Thoracic aorta (tissue), 2 donors: ENCODE results near the gene DPH1. TPM values are rescaled to one million over a fixed set of nuclear protein-coding genes. Genes with fewer than 3 reads are reported as not detected.

ENCODE experiments used
- ATAC-seq: fragments of 150-250 bp; one replicate; pipeline ENCODE4 v1.8.0; 2017; ENCODE audit warnings: low read depth; ENCODE audit not compliant: insufficient number of reproducible peaks, low FRiP score
- DNase-seq: peaks from one replicate; pipeline ENCODE4 v3.0.0-alpha.2; 2020; ENCODE audit warnings: low spot score
- H3K27ac ChIP-seq, 2 donors: fragments of 200-600 bp; sonication (generic); 1 replicate in 1 of 2; 2 replicates in 1 of 2; pipeline ENCODE4 v1.5.1; 2016; ENCODE audit warnings: mild to moderate bottlenecking in 2 of 2, moderate library complexity in 2 of 2
- H3K27me3 ChIP-seq: fragments of 200-600 bp; sonication (generic); replicated peaks from 2 replicates; pipeline ENCODE4 v1.6.0; 2016; ENCODE audit warnings: mild to moderate bottlenecking; ENCODE audit not compliant: insufficient read depth
- H3K36me3 ChIP-seq: fragments of 200-600 bp; sonication (generic); one replicate; pipeline ENCODE4 v1.5.1; 2016
- H3K4me1 ChIP-seq, 2 donors: fragments of 200-600 bp; sonication (generic); 1 replicate in 1 of 2; 2 replicates in 1 of 2; pipeline versions ENCODE4 v1.5.1 to v1.6.0; 2016; ENCODE audit warnings: low read depth in 2 of 2, mild to moderate bottlenecking in 1 of 2; ENCODE audit not compliant: control insufficient read depth in 1 of 2
- H3K4me3 ChIP-seq: fragments of 200-600 bp; sonication (generic); 2 replicates; pipeline ENCODE4 v1.5.1; 2016; ENCODE audit warnings: mild to moderate bottlenecking
- H3K9me3 ChIP-seq: fragments of 200-600 bp; sonication (generic); 2 replicates; pipeline ENCODE4 v1.5.1; 2016
- total RNA-seq, 2 donors: library from RNA; depleted of rRNA; stranded (reverse); fragments of >200 nt; gene quantifications; one replicate each; pipeline versions ENCODE4 v1.1.0 to v1.2.3, GENCODE V29; 2016
- TF ChIP-seq, protein P1 (sequence below): fragments of 200-600 bp; sonication (generic); IDR thresholded peaks from one replicate; pipeline ENCODE4 v1.5.1; 2019; ENCODE audit warnings: antibody characterized with exemption

DPH1 gene
- total RNA-seq, 2 donors from 2014 or later: 46.0 to 61.1 TPM

GRCh38 chr17:2035541-2036488, 5.9 kb downstream of the DPH1 start:
- Histone ChIP-seq H3K27ac (no peak overlapping the region), H3K4me3 (no peak overlapping the region), H3K9me3 (no peaks in the 10 kb centered on the region), H3K4me1 (peaks cover 3 to 12% of the 10 kb centered on the region in 2 donors), H3K36me3 (peaks cover 19% of the 10 kb centered on the region), H3K27me3 (no peaks in the 10 kb centered on the region)
- no peak for DNase-seq
- ATAC-seq: no peak
- TF ChIP-seq, protein P1, sequence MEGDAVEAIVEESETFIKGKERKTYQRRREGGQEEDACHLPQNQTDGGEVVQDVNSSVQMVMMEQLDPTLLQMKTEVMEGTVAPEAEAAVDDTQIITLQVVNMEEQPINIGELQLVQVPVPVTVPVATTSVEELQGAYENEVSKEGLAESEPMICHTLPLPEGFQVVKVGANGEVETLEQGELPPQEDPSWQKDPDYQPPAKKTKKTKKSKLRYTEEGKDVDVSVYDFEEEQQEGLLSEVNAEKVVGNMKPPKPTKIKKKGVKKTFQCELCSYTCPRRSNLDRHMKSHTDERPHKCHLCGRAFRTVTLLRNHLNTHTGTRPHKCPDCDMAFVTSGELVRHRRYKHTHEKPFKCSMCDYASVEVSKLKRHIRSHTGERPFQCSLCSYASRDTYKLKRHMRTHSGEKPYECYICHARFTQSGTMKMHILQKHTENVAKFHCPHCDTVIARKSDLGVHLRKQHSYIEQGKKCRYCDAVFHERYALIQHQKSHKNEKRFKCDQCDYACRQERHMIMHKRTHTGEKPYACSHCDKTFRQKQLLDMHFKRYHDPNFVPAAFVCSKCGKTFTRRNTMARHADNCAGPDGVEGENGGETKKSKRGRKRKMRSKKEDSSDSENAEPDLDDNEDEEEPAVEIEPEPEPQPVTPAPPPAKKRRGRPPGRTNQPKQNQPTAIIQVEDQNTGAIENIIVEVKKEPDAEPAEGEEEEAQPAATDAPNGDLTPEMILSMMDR: no peak

- no peak overlapping the region for H3K27ac ChIP-seq
- DNase-seq: no peak
- H3K27me3 ChIP-seq: no peaks in the 10 kb centered on the region
- H3K36me3 ChIP-seq: peaks cover 19% of the 10 kb centered on the region
- no peaks in the 10 kb centered on the region for H3K9me3 ChIP-seq
- TF ChIP-seq, protein P1: no peak
- no peak overlapping the region for H3K4me3 ChIP-seq
- ATAC-seq: no peak
- H3K4me1 ChIP-seq: peaks cover 0 to 7% of the 10 kb centered on the region in 2 donors
Measured at GRCh38 chr17:2037155-2037554, 7.2 kb downstream of the DPH1 start.

DNA sequence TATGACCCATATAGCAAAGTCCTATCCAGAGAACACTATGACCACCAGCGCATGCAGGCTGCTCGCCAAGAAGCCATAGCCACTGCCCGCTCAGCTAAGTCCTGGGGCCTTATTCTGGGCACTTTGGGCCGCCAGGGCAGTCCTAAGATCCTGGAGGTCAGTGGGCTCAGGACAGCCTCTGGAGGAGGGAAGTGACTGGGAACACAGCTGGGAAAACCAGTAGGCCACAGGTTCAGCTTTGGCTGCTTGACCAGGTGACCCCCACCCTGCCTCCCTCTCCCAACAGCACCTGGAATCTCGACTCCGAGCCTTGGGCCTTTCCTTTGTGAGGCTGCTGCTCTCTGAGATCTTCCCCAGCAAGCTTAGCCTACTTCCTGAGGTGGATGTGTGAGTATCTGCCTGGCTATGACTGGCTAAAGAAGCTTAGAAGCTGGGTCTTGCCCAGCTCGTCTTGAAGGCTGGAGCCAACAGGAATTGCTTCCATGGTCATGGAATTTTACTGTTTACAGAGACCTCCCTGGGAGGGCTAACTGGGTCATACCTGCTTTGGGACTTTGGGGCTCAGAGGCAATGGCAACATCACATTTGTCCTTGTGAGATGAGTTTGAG, 10.4 kb downstream of the DPH1 start:
- ATAC-seq (no peak), DNase-seq (no peak)
- TF ChIP-seq, protein P1: no peak
- H3K4me3 ChIP-seq: no peak overlapping the region
- H3K4me1 ChIP-seq: peaks cover 10 to 29% of the 10 kb centered on the region in 2 donors
- no peak overlapping the region for H3K27ac ChIP-seq
- no peaks in the 10 kb centered on the region for H3K27me3 ChIP-seq
- H3K9me3 ChIP-seq: no peaks in the 10 kb centered on the region
- H3K36me3 ChIP-seq: peaks cover 14% of the 10 kb centered on the region

DNA sequence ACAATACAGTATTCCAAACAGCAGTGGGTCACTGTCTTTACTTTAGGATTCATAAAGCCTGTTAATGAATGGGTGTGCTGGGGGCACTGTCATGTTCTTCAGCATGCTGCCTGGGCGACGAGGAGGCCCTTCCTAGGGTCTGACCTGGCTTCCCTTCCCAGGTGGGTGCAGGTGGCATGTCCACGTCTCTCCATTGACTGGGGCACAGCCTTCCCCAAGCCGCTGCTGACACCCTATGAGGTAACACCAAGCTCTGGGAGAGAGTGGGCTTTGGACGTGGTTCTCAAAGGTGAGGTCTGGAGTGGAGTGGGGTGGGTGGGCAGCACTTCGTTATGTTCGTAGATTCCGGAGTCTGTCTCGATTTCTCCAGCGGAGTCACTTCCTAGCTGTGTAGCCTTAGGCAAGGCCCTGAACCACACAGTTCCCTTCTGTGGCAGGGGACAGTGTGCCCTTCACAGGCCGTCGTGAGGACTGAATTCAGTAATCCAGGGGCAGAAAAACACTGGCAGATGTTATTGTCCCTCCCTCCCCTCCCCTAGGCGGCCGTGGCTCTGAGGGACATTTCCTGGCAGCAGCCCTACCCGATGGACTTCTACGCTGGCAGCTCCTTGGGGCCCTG, 11.1 kb downstream of the DPH1 start:
- ATAC-seq (no peak), DNase-seq (no peak)
- Histone ChIP-seq H3K4me3 (peak overlapping the region; percentile 92), H3K4me1 (peaks cover 10 to 29% of the 10 kb centered on the region in 2 donors), H3K27ac (peak overlapping the region; percentile 37 to 83), H3K27me3 (no peaks in the 10 kb centered on the region), H3K36me3 (peaks cover 11% of the 10 kb centered on the region), H3K9me3 (no peaks in the 10 kb centered on the region)
- TF ChIP-seq, protein P1: no peak
